ENCODE data around the gene EFNA4. TPM values are rescaled to one million over a fixed set of nuclear protein-coding genes. Genes with fewer than 3 reads are reported as not detected.

Gene EFNA4
- total and polyA plus RNA-seq, 2 of the 4 experiments (the other 2 are of a cell fraction): 3.8 to 11.8 TPM

- Histone ChIP-seq H3K14ac (replicated peaks; ENCODE audit: low read depth, low read length) (no peak overlapping the region), H3K4me2 (ENCODE audit: low read depth, low read length) (no peak overlapping the region), H3K36me3 (ENCODE audit: control insufficient read depth, insufficient read depth, low read length) (no peaks in the 10 kb centered on the region), H2BK20ac (ENCODE audit: low read depth, low read length) (no peak overlapping the region), H4K5ac (ENCODE audit: low read depth, low read length) (no peak overlapping the region), H3K4me1 (ENCODE audit: control insufficient read depth, insufficient read depth, low read length) (peaks cover 4% of the 10 kb centered on the region; the same call in 1 of the 2 replicates), H2BK5ac (ENCODE audit: low read depth, low read length, poor library complexity, severe bottlenecking) (no peak overlapping the region), H3K27me3 (ENCODE audit: control insufficient read depth, insufficient read depth, low read length) (peaks cover 20% of the 10 kb centered on the region), H2AK9ac (replicated peaks; ENCODE audit: low read depth, low read length, poor library complexity) (peak overlapping the region; percentile 26), H3K9me3 (ENCODE audit: control insufficient read depth, insufficient read depth, low read length) (peaks cover 1% of the 10 kb centered on the region), H3K27ac (ENCODE audit: insufficient read depth, low read length) (no peak overlapping the region), H2BK15ac (ENCODE audit: low read depth, low read length) (no peak overlapping the region), H3K4ac (ENCODE audit: low read depth, low read length) (no peak overlapping the region), H4K20me1 (ENCODE audit: insufficient read depth, low read length) (no peaks in the 10 kb centered on the region), H4K91ac (ENCODE audit: insufficient read depth, low read depth, low read length) (no peak overlapping the region), H4K8ac (ENCODE audit: low read depth in 2 of 2, low read length in 2 of 2) (no peak overlapping the region), H3K9ac (ENCODE audit: low read depth, low read length) (no peak overlapping the region), H2AK5ac (ENCODE audit: low read depth, low read length) (no peak overlapping the region), H2BK120ac (ENCODE audit: low read depth, low read length) (no peak overlapping the region), H3K79me1 (ENCODE audit: low read depth in 1 of 2, low read length in 2 of 2) (no peaks in the 10 kb centered on the region), H3K23ac (ENCODE audit: low read depth, low read length) (no peak overlapping the region), H3K9me1 (ENCODE audit: insufficient read depth, low read length) (peaks cover 3% of the 10 kb centered on the region; the same call in 1 of the 2 replicates), H3K18ac (ENCODE audit: low read depth, low read length) (no peak overlapping the region), H2AFZ (replicated peaks; ENCODE audit: low read length, poor library complexity) (peak overlapping the region; percentile 14), H3K56ac (ENCODE audit: extremely low read depth, insufficient read depth, low read length) (no peak overlapping the region), H3K4me3 (ENCODE audit: insufficient read depth, low read depth, low read length) (no peak overlapping the region)
- intact Hi-C loops (cut with micrococcal nuclease) (loop anchor here (5.0 kb wide), 1 partner anchor 35 kb away; the partner anchor contains the start of gene EFNA1), in situ Hi-C loops (cut with MboI; ENCODE audit: low sequenced_read_pairs) (loop anchor here (5.0 kb wide), 1 partner anchor 75 kb away; no protein-coding TSS in a partner anchor), dilution Hi-C loops (cut with HindIII; ENCODE audit: low sequenced_read_pairs, unreplicated experiment) (no loop called here)
- DNase-seq (no peak), ATAC-seq (ENCODE audit: low read depth) (no peak)
- 90% methylated on average over 6 of the region's 12 CpGs; no CpG with 5 or more reads in 1 of the 2 experiments for WGBS, 2 experiments (ENCODE audit: extremely low coverage in 2 of 2, insufficient read length in 1 of 2)
- CTCF ChIA-PET: no interaction called here
- no TSS peak for BruUV-seq (replicated peaks)
- TF ChIP-seq USF2 (IDR thresholded peaks at IDR 0.05; ENCODE audit: low read depth, low read length) (no peak), MXI1 (IDR thresholded peaks at IDR 0.05; ENCODE audit: borderline replicate concordance, low read depth, low read length) (no peak), CHD1 (IDR thresholded peaks at IDR 0.05; ENCODE audit: low read depth, low read length) (no peak), CTCF (conservative IDR thresholded peaks at IDR 0.05; ENCODE audit: low read depth, low read length) (no peak), RCOR1 (IDR thresholded peaks at IDR 0.05; ENCODE audit: insufficient replicate concordance, low read length) (no peak), MAZ (IDR thresholded peaks at IDR 0.05; ENCODE audit: borderline replicate concordance, low read depth, low read length) (no peak), NFE2L2 (IDR thresholded peaks at IDR 0.05; ENCODE audit: low read depth, low read length) (no peak), RFX5 (IDR thresholded peaks at IDR 0.05; ENCODE audit: low read depth, low read length) (no peak)
- POLR2A ChIA-PET (ENCODE audit: unreplicated experiment): no interaction called here
Observed at GRCh38 chr1:155092641-155093040, 29.1 kb downstream of the EFNA4 start.
